HEK293 (cell line): ENCODE data around the gene SATL1.

Experiments used
- CTCF ChIA-PET: fragments of 350-600 bp; formaldehyde crosslinking; extraction: SDS; loops from one replicate; lab custom pipeline; 2021; ENCODE audit warnings: antibody characterized with exemption; lab: Yijun Ruan, JAX
- POLR2A ChIA-PET: fragments of 300-600 bp; formaldehyde crosslinking; extraction: SDS; loops from one replicate; lab custom pipeline; 2020; ENCODE audit warnings: antibody characterized with exemption, inconsistent platforms; lab: Yijun Ruan, JAX
- H3K27ac ChIP-seq: fragments of 200-500 bp; sonication (Bioruptor generic); 2 replicates; pipeline ENCODE4 v1.5.1; 2014; ENCODE audit warnings: low read depth, low read length, control low read depth, inconsistent platforms; ENCODE audit errors: extremely low read depth
- H3K36me3 ChIP-seq, 2 experiments: fragments of 200-500 bp in 1 of 2; sonication (Bioruptor generic) in 1 of 2; 1 replicate in 1 of 2; 2 replicates in 1 of 2; pipeline ENCODE4 v1.5.1; 2014 to 2017; ENCODE audit warnings: inconsistent platforms in 2 of 2, low read length in 2 of 2; ENCODE audit not compliant: control insufficient read depth in 2 of 2, insufficient read depth in 1 of 2
- H3K4me1 ChIP-seq: fragments of 200-500 bp; sonication (Bioruptor generic); 2 replicates; pipeline ENCODE4 v1.5.1; 2014; ENCODE audit warnings: mild to moderate bottlenecking, low read length, inconsistent platforms; ENCODE audit not compliant: control insufficient read depth, insufficient read depth
- H3K4me3 ChIP-seq: 2 replicates; pipeline ENCODE4 v1.5.1; 2011; ENCODE audit warnings: low read depth, mild to moderate bottlenecking, control low read depth, low read length, moderate library complexity
- H3K9me3 ChIP-seq: fragments of 200-500 bp; sonication (Bioruptor generic); 2 replicates; pipeline ENCODE4 v1.5.1; 2014; ENCODE audit warnings: low read depth, low read length, inconsistent platforms; ENCODE audit not compliant: control insufficient read depth, insufficient read depth
- BCL6B ChIP-seq: fragments of 450-650 bp; formaldehyde crosslinking; IDR thresholded peaks from 2 replicates; pipeline ENCODE4 v1.5.1; 2017; ENCODE audit warnings: missing biosample characterization, missing genetic modification characterization
- FEZF1 ChIP-seq: fragments of 450-650 bp; formaldehyde crosslinking; IDR thresholded peaks from 2 replicates; pipeline ENCODE4 v1.5.1; 2016; ENCODE audit warnings: missing biosample characterization, missing genetic modification characterization
- HOXA7 ChIP-seq: sonication (generic); formaldehyde crosslinking; IDR thresholded peaks from 2 replicates; pipeline ENCODE4 v1.8.1; 2022; ENCODE audit warnings: missing genetic modification reagents, borderline replicate concordance
- KLF10 ChIP-seq: fragments of 450-650 bp; IDR thresholded peaks from 2 replicates; pipeline ENCODE4 v1.5.1; 2018; ENCODE audit warnings: missing biosample characterization, mild to moderate bottlenecking, missing genetic modification characterization
- KLF8 ChIP-seq: fragments of 450-650 bp; formaldehyde crosslinking; IDR thresholded peaks from 2 replicates; pipeline ENCODE4 v1.5.1; 2016; ENCODE audit warnings: missing biosample characterization, missing genetic modification characterization
- OSR2 ChIP-seq: fragments of 450-650 bp; formaldehyde crosslinking; IDR thresholded peaks from 2 replicates; pipeline ENCODE4 v1.5.1; 2016; ENCODE audit warnings: missing biosample characterization, missing genetic modification characterization
- OVOL3 ChIP-seq: fragments of 450-650 bp; formaldehyde crosslinking; IDR thresholded peaks from 2 replicates; pipeline ENCODE4 v1.5.1; 2016; ENCODE audit warnings: missing biosample characterization, missing genetic modification characterization
- PRDM1 ChIP-seq: fragments of 450-650 bp; formaldehyde crosslinking; IDR thresholded peaks from 2 replicates; pipeline ENCODE4; 2016; ENCODE audit warnings: missing biosample characterization, missing genetic modification characterization
- SP2 ChIP-seq: fragments of 450-650 bp; formaldehyde crosslinking; IDR thresholded peaks from 2 replicates; pipeline ENCODE4 v1.5.1; 2016; ENCODE audit warnings: missing biosample characterization, missing genetic modification characterization
- TSHZ1 ChIP-seq: fragments of 450-650 bp; formaldehyde crosslinking; IDR thresholded peaks from 2 replicates; pipeline ENCODE4 v1.5.1; 2016; ENCODE audit warnings: missing biosample characterization, missing genetic modification characterization, borderline replicate concordance
- ZBTB17 ChIP-seq: fragments of 450-650 bp; formaldehyde crosslinking; IDR thresholded peaks from 2 replicates; pipeline ENCODE4 v1.5.1; 2016; ENCODE audit warnings: missing biosample characterization, missing genetic modification characterization
- ZBTB20 ChIP-seq: fragments of 450-650 bp; formaldehyde crosslinking; IDR thresholded peaks from 2 replicates; pipeline ENCODE4 v1.5.1; 2016; ENCODE audit warnings: missing biosample characterization, missing genetic modification characterization
- ZBTB21 ChIP-seq: fragments of 450-650 bp; formaldehyde crosslinking; IDR thresholded peaks from 2 replicates; pipeline ENCODE4 v1.5.1; 2017; ENCODE audit warnings: missing biosample characterization, missing genetic modification characterization
- ZFHX2 ChIP-seq: fragments of 450-650 bp; formaldehyde crosslinking; conservative IDR thresholded peaks from 2 replicates; pipeline ENCODE4 v1.5.1; 2016; ENCODE audit warnings: missing biosample characterization, missing genetic modification characterization
- ZFP3 ChIP-seq: fragments of 450-650 bp; formaldehyde crosslinking; IDR thresholded peaks from 2 replicates; pipeline ENCODE4 v1.5.1; 2016; ENCODE audit warnings: low read depth, missing biosample characterization, missing genetic modification characterization
- ZFP69B ChIP-seq: fragments of 450-650 bp; formaldehyde crosslinking; IDR thresholded peaks from 2 replicates; pipeline ENCODE4 v1.5.1; 2016; ENCODE audit warnings: missing biosample characterization, missing genetic modification characterization
- ZNF112 ChIP-seq: fragments of 450-650 bp; formaldehyde crosslinking; IDR thresholded peaks from 2 replicates; pipeline ENCODE4 v1.5.0; 2017; ENCODE audit warnings: missing biosample characterization, missing genetic modification characterization
- ZNF146 ChIP-seq: fragments of 450-650 bp; formaldehyde crosslinking; IDR thresholded peaks from 2 replicates; pipeline ENCODE4 v1.5.1; 2016; ENCODE audit warnings: missing biosample characterization, missing genetic modification characterization
- ZNF18 ChIP-seq: fragments of 450-650 bp; formaldehyde crosslinking; IDR thresholded peaks from 2 replicates; pipeline ENCODE4 v1.5.1; 2016; ENCODE audit warnings: missing biosample characterization, missing genetic modification characterization
- ZNF202 ChIP-seq: fragments of 450-650 bp; formaldehyde crosslinking; IDR thresholded peaks from 2 replicates; pipeline ENCODE4 v1.5.1; 2016; ENCODE audit warnings: missing biosample characterization, missing genetic modification characterization, borderline replicate concordance
- ZNF416 ChIP-seq: fragments of 450-650 bp; formaldehyde crosslinking; IDR thresholded peaks from 2 replicates; pipeline ENCODE4 v1.5.1; 2016; ENCODE audit warnings: missing biosample characterization, missing genetic modification characterization
- ZNF433 ChIP-seq: fragments of 450-650 bp; formaldehyde crosslinking; IDR thresholded peaks from 2 replicates; pipeline ENCODE4 v1.5.1; 2016; ENCODE audit warnings: missing biosample characterization, missing genetic modification characterization, low read depth
- ZNF473 ChIP-seq: fragments of 450-650 bp; formaldehyde crosslinking; IDR thresholded peaks from 2 replicates; pipeline ENCODE4 v1.5.1; 2017; ENCODE audit warnings: missing biosample characterization, missing genetic modification characterization
- ZNF501 ChIP-seq: fragments of 450-650 bp; formaldehyde crosslinking; IDR thresholded peaks from 2 replicates; pipeline ENCODE4 v1.5.1; 2016; ENCODE audit warnings: missing biosample characterization, missing genetic modification characterization
- ZNF529 ChIP-seq: fragments of 450-650 bp; formaldehyde crosslinking; IDR thresholded peaks from 2 replicates; pipeline ENCODE4 v1.5.1; 2017; ENCODE audit warnings: missing genetic modification characterization, missing biosample characterization; ENCODE audit not compliant: insufficient replicate concordance
- ZNF596 ChIP-seq: fragments of 450-650 bp; IDR thresholded peaks from 2 replicates; pipeline ENCODE4 v1.5.0; 2018; ENCODE audit warnings: missing biosample characterization, mild to moderate bottlenecking, missing genetic modification characterization, moderate library complexity
- ZNF610 ChIP-seq: fragments of 450-650 bp; formaldehyde crosslinking; IDR thresholded peaks from 2 replicates; pipeline ENCODE4 v1.5.1; 2016; ENCODE audit warnings: missing biosample characterization, missing genetic modification characterization, borderline replicate concordance
- ZNF623 ChIP-seq: fragments of 450-650 bp; formaldehyde crosslinking; IDR thresholded peaks from 2 replicates; pipeline ENCODE4 v1.5.1; 2016; ENCODE audit warnings: missing biosample characterization, missing genetic modification characterization
- ZNF624 ChIP-seq: fragments of 450-650 bp; formaldehyde crosslinking; IDR thresholded peaks from 2 replicates; pipeline ENCODE4 v1.5.1; 2017; ENCODE audit warnings: missing biosample characterization, missing genetic modification characterization
- ZNF629 ChIP-seq: fragments of 450-650 bp; formaldehyde crosslinking; IDR thresholded peaks from 2 replicates; pipeline ENCODE4 v1.5.1; 2017; ENCODE audit warnings: missing biosample characterization, missing genetic modification characterization
- ZNF701 ChIP-seq: fragments of 450-650 bp; formaldehyde crosslinking; IDR thresholded peaks from 2 replicates; pipeline ENCODE4 v1.5.1; 2016; ENCODE audit warnings: missing biosample characterization, missing genetic modification characterization
- ZNF791 ChIP-seq: fragments of 450-650 bp; formaldehyde crosslinking; IDR thresholded peaks from 2 replicates; pipeline ENCODE4 v1.5.1; 2016; ENCODE audit warnings: missing biosample characterization, missing genetic modification characterization
- ZNF792 ChIP-seq: fragments of 450-650 bp; formaldehyde crosslinking; IDR thresholded peaks from 2 replicates; pipeline ENCODE4 v1.5.1; 2016; ENCODE audit warnings: missing biosample characterization, missing genetic modification characterization

The SATL1 gene

GRCh38 chrX:85243761-85244449 lies at the start of gene SATL1, which contains the start of gene ZNF711 (continued):
- TF ChIP-seq ZNF791 (tag by site-specific recombination): no peak
- TF ChIP-seq ZNF701 (tag by site-specific recombination): no peak
- TF ChIP-seq TSHZ1 (tag by site-specific recombination): no peak
- no peak for TF ChIP-seq ZNF202
- no peak for TF ChIP-seq ZNF416 (tag by site-specific recombination)
- TF ChIP-seq ZFHX2: no peak
- no peak for TF ChIP-seq PRDM1 (tag by site-specific recombination)
- TF ChIP-seq OVOL3: no peak
- no peak for TF ChIP-seq KLF8 (tag by site-specific recombination)
- TF ChIP-seq OSR2 (tag by site-specific recombination): no peak
- peak; percentile 57 for TF ChIP-seq SP2 (tag by site-specific recombination)
- no peak for TF ChIP-seq ZNF146 (tag by site-specific recombination)
- TF ChIP-seq ZNF629: peak; percentile 95
- TF ChIP-seq ZFP3 (tag by site-specific recombination): no peak
- TF ChIP-seq ZNF501 (tag by site-specific recombination): no peak
- TF ChIP-seq KLF10 (tag by site-specific recombination): peak; percentile 57; the same call in 1 of the 2 replicates
- TF ChIP-seq ZNF473 (tag by site-specific recombination): no peak
- TF ChIP-seq ZBTB17: no peak
- TF ChIP-seq ZBTB21 (tag by site-specific recombination): peak; percentile 94

GRCh38 chrX:85288992-85289723 lies 45.6 kb upstream of the SATL1 start:
- no peaks in the 10 kb centered on the region; the same call in none of the 2 replicates for H3K9me3 ChIP-seq
- H3K27ac ChIP-seq: no peak overlapping the region
- CTCF ChIA-PET: interaction anchor here (0.7 kb wide), 1 partner anchor 175 kb away, joined by 5 read pairs; no protein-coding TSS in a partner anchor
- POLR2A ChIA-PET: no interaction called here
- H3K4me1 ChIP-seq: no peaks in the 10 kb centered on the region
- H3K36me3 ChIP-seq: no peaks in the 10 kb centered on the region; a peak in 1 of 3 replicates
- H3K4me3 ChIP-seq: no peak overlapping the region
- no peak for TF ChIP-seq ZNF610 (tag by site-specific recombination)
- TF ChIP-seq BCL6B: no peak
- TF ChIP-seq ZNF202: no peak
- TF ChIP-seq ZNF792: no peak
- no peak for TF ChIP-seq ZFP69B (tag by site-specific recombination)
- no peak for TF ChIP-seq ZNF433 (tag by site-specific recombination)
- TF ChIP-seq FEZF1 (tag by site-specific recombination): no peak
- TF ChIP-seq HOXA7 (CRISPR knock-in tag): no peak
- no peak for TF ChIP-seq ZBTB20 (tag by site-specific recombination)
- TF ChIP-seq ZNF596 (tag by site-specific recombination): no peak
- TF ChIP-seq ZNF624 (tag by site-specific recombination): no peak
- TF ChIP-seq ZFP3 (tag by site-specific recombination): no peak
- no peak for TF ChIP-seq ZNF18
- TF ChIP-seq ZNF623 (tag by site-specific recombination): no peak
- no peak for TF ChIP-seq ZNF112
- TF ChIP-seq ZNF529 (tag by site-specific recombination): no peak
